Activated naive CD4-positive, alpha-beta T cell treated with anti-CD3 and anti-CD28 coated beads, Interleukin-2, amount 50 U/mL, for 24 hours (primary cell): ENCODE results near the gene VTI1A.

ENCODE experiments used
- H3K27ac Mint-ChIP-seq: one replicate; pipeline ENCODE4 v1.8.0; 2021; ENCODE audit warnings: mild to moderate bottlenecking, mixed read lengths
- H3K27me3 Mint-ChIP-seq: one replicate; pipeline ENCODE4 v1.8.0; 2021; ENCODE audit warnings: mixed read lengths
- H3K36me3 Mint-ChIP-seq: one replicate; pipeline ENCODE4 v1.8.0; 2021; ENCODE audit warnings: mixed read lengths
- H3K4me1 Mint-ChIP-seq: one replicate; pipeline ENCODE4 v1.8.0; 2021; ENCODE audit warnings: mixed read lengths
- H3K4me3 Mint-ChIP-seq: one replicate; pipeline ENCODE4 v1.8.0; 2021; ENCODE audit warnings: mild to moderate bottlenecking, mixed read lengths
- H3K9me3 Mint-ChIP-seq: one replicate; pipeline ENCODE4 v1.8.0; 2021; ENCODE audit warnings: mixed read lengths

The VTI1A gene

DNA sequence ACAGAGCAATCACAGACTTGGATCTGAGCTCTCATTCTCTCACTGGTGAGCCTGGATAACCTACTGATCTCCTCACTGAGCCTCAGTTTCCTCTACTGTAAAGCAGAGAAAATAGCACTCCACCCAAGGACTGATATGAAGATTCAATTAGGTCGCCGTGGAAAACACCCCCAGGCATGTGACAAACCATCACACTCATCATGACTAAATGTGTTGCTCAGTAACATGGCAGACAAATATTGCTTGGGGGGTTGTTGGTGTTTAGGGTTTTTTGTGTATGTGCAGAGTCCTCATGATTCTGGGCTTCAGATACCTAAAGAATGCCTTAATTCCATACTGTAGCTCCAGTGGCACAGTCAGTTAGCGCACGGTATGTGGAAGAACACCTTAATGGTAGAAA, 380.9 kb downstream of the VTI1A start:
- no peaks in the 10 kb centered on the region for H3K27me3 Mint-ChIP-seq
- no peaks in the 10 kb centered on the region for H3K9me3 Mint-ChIP-seq
- no peak overlapping the region for H3K27ac Mint-ChIP-seq
- peaks cover 6% of the 10 kb centered on the region for H3K36me3 Mint-ChIP-seq
- H3K4me3 Mint-ChIP-seq, result no peak overlapping the region
- H3K4me1 Mint-ChIP-seq, result no peaks in the 10 kb centered on the region

DNA sequence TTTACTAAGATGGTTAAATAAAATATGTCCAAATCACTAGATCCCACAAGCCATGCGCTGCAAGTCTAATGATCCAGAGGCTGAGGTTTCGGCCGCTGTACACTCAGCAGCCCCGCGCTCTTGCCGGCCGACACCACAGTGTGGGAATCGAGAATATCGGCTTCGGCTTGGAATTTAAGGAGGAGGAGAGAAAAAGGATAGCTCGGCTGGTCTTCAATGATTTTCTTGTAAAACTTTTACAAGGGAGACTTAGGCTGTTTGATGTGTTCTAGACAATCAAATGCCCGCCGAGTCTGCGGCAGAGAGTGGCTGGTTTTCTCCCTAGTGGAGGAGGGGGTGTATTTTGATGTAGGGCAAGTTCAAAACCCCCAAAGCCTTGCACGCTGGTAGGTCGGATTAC, 384.8 kb downstream of the VTI1A start:
- no peaks in the 10 kb centered on the region for H3K4me1 Mint-ChIP-seq
- no peak overlapping the region for H3K4me3 Mint-ChIP-seq
- no peak overlapping the region for H3K27ac Mint-ChIP-seq
- no peaks in the 10 kb centered on the region for H3K27me3 Mint-ChIP-seq
- H3K36me3 Mint-ChIP-seq, result peaks cover 13% of the 10 kb centered on the region
- H3K9me3 Mint-ChIP-seq, result no peaks in the 10 kb centered on the region

DNA sequence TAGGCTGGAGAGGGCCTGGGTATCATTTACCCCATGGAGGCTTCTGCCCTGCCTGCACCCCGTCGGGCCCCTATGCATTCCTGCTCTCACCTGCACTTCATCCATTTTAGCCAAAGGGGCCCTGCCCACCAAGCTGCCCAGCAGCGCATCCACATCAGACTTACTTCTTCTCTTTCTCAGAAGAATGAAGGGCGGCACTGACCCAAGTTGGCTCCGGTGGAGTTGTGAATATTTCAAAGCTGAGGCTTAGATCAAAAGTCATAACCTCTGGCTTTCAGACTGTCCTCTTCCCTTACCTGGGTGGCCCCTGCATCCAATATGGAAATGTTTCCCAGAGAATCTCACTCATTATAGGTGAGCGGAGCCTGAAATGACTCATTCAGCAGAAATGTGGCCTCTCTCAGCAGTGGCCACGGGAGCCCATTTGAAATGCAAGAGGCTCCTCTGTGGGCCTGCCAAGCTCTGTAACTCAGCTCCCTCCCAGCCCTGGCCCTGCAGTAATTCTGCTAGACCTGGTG, 385.4 kb downstream of the VTI1A start:
- H3K27me3 Mint-ChIP-seq, result no peaks in the 10 kb centered on the region
- H3K9me3 Mint-ChIP-seq, result no peaks in the 10 kb centered on the region
- peaks cover 11% of the 10 kb centered on the region for H3K36me3 Mint-ChIP-seq
- H3K4me3 Mint-ChIP-seq, result no peak overlapping the region
- no peak overlapping the region for H3K27ac Mint-ChIP-seq
- no peaks in the 10 kb centered on the region for H3K4me1 Mint-ChIP-seq

DNA sequence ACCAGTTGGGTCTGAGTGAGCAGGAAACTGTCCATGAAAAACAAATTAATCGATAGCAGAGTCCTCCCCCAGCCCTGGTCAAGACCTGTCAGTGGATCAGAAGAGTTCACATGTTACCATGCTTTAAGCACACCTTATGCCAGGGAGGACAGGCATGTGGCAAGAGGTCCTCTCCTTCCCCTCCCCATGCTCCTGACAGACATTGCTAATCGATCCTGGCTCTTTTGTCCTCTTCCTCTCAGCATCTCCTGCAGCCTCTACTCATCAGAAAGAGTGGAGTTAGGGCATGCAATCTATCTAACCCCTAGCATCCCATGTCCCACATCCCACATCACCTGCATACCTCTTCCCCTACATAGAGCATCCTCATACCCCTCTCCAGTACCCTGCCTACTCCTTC, 385.9 kb downstream of the VTI1A start:
- Mint-ChIP-seq H3K27me3 (no peaks in the 10 kb centered on the region), H3K36me3 (peaks cover 11% of the 10 kb centered on the region), H3K4me3 (no peak overlapping the region), H3K27ac (no peak overlapping the region), H3K9me3 (no peaks in the 10 kb centered on the region), H3K4me1 (no peaks in the 10 kb centered on the region)

DNA sequence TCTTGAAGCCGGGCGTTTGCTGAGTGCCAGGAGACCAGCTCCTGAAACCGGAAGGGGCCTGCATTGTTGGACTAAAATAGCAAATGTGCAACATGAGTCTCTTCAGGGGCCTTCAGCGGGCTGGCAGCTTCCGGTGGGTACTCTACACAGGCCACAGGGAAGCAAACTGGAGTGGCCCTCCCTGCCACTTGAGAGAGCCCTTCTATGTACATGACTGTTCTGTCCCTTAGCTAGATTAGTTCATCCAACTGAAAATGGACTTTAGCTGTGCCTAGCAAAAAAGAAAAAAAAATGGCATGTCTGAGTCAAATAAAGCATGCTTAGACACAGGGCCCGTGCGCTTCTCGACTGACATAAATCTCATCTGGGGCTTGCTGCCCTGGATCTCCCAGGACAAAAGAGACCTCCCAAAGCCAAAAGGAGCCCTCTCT, 387.8 kb downstream of the VTI1A start:
- Mint-ChIP-seq H3K4me1 (no peaks in the 10 kb centered on the region), H3K36me3 (peaks cover 11% of the 10 kb centered on the region), H3K27ac (no peak overlapping the region), H3K27me3 (no peaks in the 10 kb centered on the region), H3K4me3 (no peak overlapping the region), H3K9me3 (no peaks in the 10 kb centered on the region)

DNA sequence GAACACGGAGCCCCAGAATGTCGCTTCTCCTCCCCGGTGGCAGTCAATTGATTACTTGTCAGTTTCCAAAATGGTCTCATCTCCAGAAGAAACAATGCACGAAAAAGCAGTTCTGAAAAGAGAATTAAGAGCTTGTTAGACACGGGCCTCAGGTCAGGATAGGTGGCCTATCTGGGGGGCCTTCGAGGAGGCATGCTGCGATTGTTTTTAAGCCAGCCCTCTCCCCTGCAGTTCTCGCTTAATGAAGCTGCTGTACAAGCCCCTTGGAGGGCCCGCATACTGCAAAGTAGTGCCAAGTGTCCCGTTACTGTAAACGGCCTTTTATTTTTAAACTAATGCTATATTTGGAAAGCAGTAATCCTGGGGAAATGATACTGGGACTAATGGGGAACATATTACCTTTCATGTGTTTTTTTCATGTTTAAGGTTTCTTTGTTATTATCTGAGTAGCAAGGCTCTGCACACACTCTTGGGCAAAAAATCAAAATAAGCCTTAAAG, 388.3 kb downstream of the VTI1A start:
- Mint-ChIP-seq H3K27ac (no peak overlapping the region), H3K27me3 (no peaks in the 10 kb centered on the region), H3K4me3 (no peak overlapping the region), H3K4me1 (no peaks in the 10 kb centered on the region), H3K9me3 (no peaks in the 10 kb centered on the region), H3K36me3 (peaks cover 11% of the 10 kb centered on the region)

DNA sequence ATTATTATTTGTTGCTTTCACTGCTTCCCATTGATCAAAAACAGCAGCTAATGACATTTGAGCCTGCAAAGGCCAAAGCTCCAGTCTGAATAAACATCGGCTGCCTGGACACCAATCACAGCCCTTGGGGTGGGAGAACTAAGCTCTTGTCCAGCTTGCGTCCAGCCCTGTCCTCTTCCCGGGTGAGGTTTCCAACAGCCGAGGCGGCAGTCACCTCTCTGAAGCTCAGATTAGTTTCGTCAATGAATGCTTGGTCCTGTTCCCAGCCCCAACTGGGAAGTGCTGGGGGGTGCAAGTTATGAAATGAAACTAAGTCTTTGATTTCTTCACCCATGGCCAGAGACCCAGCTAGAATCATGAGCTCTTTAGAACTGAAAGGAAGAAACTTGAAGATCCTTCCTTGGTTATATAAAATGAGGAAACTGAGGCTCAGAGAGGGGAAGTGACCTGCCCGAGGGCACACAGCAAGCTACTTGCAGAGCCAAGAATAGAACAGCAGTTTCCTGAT, 389.0 kb downstream of the VTI1A start:
- H3K27ac Mint-ChIP-seq, result no peak overlapping the region
- H3K4me1 Mint-ChIP-seq, result no peaks in the 10 kb centered on the region
- H3K27me3 Mint-ChIP-seq, result no peaks in the 10 kb centered on the region
- peaks cover 11% of the 10 kb centered on the region for H3K36me3 Mint-ChIP-seq
- no peaks in the 10 kb centered on the region for H3K9me3 Mint-ChIP-seq
- no peak overlapping the region for H3K4me3 Mint-ChIP-seq

DNA sequence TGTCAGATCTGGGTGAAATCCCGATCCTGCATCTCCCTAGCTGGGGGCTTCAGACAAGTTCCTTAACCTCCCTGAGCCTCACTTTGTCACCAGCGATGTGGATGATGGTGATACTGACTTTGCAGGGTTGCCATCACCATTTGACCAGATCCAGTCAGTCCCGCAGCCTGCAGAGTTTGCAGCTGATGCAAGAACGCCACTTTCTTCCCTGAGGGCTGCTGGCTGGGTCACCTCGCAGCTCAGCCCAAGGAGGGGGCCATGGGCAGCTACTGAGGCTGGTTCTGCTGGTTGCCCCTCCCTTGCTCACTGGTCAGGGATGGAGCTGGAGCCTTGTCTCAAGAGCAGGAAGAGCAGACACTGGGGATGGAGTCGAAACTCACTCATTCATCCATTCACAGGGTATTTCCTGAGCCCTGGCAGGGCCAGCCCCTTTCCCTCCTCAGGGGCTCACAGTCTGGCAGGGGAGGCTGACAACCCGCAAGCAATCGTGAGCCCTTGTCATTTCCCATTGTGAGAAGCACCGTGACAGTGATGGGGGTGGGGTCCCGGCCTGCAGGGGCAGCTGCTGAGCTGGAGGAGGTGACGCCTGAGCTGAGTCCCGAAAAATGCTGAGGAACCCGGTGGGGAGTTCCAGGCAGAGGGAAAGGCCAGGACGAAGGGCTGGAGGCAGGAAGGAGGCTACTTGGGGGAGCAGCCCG, 391.9 kb downstream of the VTI1A start:
- H3K36me3 Mint-ChIP-seq, result no peaks in the 10 kb centered on the region
- no peaks in the 10 kb centered on the region for H3K27me3 Mint-ChIP-seq
- no peak overlapping the region for H3K4me3 Mint-ChIP-seq
- H3K4me1 Mint-ChIP-seq, result no peaks in the 10 kb centered on the region
- H3K27ac Mint-ChIP-seq, result no peak overlapping the region
- no peaks in the 10 kb centered on the region for H3K9me3 Mint-ChIP-seq

DNA sequence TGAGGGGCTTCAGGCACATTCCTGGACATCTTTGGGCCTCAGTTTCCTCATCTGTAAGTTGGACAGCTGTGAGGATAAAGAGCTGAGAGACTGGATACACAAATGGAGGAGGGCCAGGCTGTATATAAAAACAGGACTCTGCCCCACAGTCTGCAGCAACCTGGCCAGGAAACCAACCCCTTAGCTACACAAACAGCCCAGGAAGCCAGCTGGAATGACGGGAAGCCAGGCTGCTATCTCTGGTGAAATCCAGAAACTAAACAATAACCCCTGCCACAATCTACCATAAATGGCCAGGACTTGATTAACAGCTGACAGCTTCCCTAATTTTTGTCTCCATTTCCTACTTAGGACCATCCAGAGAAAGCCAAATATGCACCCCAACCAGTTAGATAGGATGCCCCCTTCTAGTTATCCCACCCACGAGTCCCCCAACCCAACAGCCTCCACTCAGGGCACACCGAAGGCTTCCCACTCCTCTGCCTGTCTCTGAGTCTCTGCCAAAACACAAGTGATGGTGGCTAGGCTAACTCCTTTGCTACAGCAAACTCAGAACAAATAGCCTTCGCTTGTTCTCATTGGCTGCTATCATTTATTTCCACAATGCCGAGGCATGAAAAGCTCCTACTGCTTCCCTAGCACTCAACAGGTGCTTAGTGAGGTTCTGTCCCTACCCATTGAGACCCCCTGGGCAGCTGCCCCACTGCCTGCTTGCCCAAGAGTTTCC, 393.1 kb downstream of the VTI1A start:
- H3K27me3 Mint-ChIP-seq, result no peaks in the 10 kb centered on the region
- no peak overlapping the region for H3K4me3 Mint-ChIP-seq
- no peaks in the 10 kb centered on the region for H3K36me3 Mint-ChIP-seq
- H3K4me1 Mint-ChIP-seq, result no peaks in the 10 kb centered on the region
- H3K27ac Mint-ChIP-seq, result no peak overlapping the region
- no peaks in the 10 kb centered on the region for H3K9me3 Mint-ChIP-seq

DNA sequence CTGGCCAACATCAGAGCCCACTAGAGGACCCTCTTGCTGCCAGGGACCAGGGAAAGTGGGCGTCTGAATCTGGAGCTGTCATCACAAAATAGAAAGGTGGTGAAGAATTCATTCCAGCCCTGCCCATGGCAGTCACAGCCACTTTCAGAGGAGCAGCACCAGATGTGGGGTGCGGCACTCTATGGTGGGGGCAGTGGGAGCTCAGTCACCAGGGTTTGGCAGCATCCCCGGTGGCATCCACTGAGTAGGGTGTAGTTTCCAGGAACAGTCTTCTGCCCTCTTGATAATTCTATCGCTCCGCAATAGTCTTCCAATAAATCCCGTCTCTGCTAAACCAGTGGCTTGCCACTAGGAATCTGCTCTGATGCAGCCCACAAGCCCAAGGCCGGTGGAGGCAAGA, 394.5 kb downstream of the VTI1A start:
- Mint-ChIP-seq H3K27ac (no peak overlapping the region), H3K27me3 (no peaks in the 10 kb centered on the region), H3K4me3 (no peak overlapping the region), H3K36me3 (peaks cover 2% of the 10 kb centered on the region), H3K9me3 (no peaks in the 10 kb centered on the region), H3K4me1 (no peaks in the 10 kb centered on the region)

DNA sequence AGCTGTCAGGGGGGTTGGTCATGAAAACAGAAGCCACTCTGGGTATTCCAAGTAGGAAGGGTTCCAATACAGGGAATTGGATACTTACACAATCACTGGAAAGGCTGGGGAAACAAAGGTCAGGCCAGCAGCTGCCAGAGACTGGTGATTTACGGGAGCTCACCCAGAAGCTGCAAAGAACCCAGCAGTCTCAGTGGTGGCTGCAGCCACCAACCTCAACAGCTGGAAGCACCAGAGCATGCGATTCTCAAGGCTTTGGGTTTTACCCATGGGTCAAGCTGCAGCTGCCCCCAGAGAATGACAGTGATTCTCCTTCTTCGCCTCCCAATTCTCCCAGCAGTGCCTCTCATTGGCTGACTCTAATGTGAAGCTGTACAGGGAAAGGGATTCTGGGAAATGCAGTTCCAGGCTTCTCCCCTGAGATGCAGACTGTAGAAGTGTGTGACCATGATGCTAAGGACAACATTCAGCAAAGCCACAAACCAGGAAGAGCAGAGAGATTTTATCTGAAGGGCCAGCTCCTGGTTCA, 395.9 kb downstream of the VTI1A start:
- H3K27me3 Mint-ChIP-seq, result no peaks in the 10 kb centered on the region
- H3K9me3 Mint-ChIP-seq, result peaks cover 8% of the 10 kb centered on the region
- H3K4me1 Mint-ChIP-seq, result no peaks in the 10 kb centered on the region
- no peak overlapping the region for H3K27ac Mint-ChIP-seq
- H3K4me3 Mint-ChIP-seq, result no peak overlapping the region
- peaks cover 7% of the 10 kb centered on the region for H3K36me3 Mint-ChIP-seq

DNA sequence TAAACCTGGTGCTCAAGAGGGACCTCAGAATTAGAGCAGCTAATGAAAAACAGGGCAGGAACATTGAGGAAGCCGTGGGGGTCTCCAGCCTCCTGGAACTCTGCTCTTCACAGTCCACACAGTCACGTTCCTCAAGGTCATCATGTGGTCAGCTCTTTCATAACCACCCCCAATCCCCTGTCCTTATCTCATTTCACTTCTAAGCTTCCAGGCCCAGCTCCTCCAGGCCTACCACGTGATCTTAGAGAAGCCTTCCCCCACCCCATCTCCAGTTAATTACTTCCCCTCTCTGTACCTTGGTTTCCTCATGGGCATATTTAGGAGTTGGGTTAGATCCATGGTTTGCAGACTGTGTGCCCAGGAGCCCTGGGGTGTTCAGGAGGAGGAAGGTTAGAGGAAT, 396.6 kb downstream of the VTI1A start:
- Mint-ChIP-seq H3K27ac (no peak overlapping the region), H3K27me3 (no peaks in the 10 kb centered on the region), H3K9me3 (peaks cover 14% of the 10 kb centered on the region), H3K4me3 (no peak overlapping the region), H3K4me1 (no peaks in the 10 kb centered on the region), H3K36me3 (peaks cover 7% of the 10 kb centered on the region)

DNA sequence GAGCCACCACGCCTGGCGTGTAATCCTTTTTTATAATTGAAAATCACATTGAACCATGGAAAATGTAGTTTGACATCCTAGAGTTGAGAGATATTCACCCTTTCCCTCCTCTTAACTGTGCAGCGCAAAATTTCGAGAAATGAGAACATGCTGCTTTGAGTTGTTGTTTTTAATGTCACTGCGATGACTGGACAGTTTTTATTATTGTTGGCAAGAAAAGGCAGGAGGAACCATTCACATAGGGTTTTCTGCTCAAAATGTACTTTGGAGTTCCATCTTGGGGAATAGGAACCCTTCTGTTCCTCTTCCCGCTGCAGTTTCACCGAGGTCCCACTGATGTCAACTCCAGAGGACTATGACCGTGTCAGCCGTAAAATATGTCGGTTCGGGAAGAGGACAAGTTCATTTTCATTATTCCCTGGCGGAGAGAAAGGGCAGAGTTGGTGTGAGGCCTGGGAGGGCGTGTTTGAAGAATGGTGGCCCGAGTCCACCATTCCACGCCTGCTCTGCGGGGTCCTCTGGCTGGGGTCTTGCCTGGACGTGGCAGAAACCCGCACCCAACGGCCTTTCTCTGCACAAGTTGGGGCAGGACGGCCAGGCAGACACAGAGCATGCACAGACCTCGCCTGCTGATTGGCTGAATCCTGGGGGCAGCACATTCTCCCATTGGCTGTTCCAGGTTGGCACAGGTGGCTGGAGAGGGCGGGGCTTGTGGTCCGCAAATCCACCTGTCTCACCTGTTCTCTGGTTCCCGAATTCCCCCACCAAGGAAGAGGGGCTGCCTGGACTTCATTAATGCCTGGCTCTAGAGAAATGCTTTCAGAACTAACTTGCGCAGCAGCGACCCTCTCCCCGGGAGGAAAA, 397.9 kb downstream of the VTI1A start:
- Mint-ChIP-seq H3K4me1 (no peaks in the 10 kb centered on the region), H3K9me3 (peaks cover 16% of the 10 kb centered on the region), H3K4me3 (no peak overlapping the region), H3K27ac (no peak overlapping the region), H3K36me3 (peaks cover 7% of the 10 kb centered on the region), H3K27me3 (no peaks in the 10 kb centered on the region)

DNA sequence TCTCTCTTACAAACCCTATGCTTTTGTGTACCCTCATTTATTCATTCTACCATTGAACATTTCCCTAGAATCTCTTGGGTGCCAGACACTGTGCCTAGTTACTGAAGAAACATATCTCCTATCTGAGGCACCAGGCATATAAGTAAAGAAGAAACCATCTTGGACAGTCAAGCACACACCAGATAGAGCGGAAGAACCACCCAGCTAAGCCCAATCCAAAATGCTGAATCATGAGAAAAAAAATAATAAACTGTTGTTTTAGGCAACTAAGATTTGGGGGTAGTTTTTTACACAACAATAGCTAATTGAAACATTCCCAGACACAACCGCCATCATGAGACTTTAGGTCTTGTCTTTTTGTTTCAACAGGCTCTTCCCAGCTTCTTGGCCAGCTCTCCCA, 400.8 kb downstream of the VTI1A start:
- Mint-ChIP-seq H3K4me3 (no peak overlapping the region), H3K27ac (no peak overlapping the region), H3K27me3 (no peaks in the 10 kb centered on the region), H3K36me3 (peaks cover 7% of the 10 kb centered on the region), H3K4me1 (no peaks in the 10 kb centered on the region), H3K9me3 (peaks cover 16% of the 10 kb centered on the region)

DNA sequence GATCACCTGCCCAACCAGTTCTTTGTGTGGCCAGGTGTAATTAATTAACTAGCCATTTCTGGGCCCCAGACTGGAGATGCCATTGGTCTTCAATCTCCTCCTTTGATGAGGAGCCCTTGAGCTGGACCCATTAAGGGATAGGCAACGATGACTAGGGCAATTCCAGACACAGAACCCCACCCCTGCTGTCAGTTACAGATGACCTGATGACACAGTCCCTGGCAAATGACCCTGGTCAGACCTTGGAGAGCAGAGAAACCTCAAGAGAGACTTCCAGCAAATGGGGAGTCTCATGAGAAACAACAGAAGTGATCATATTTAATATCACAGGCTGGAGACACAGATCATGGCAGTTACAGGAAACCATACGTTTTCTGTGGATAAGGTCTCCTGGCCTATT, 401.2 kb downstream of the VTI1A start:
- Mint-ChIP-seq H3K9me3 (peaks cover 16% of the 10 kb centered on the region), H3K4me1 (no peaks in the 10 kb centered on the region), H3K27ac (no peak overlapping the region), H3K27me3 (no peaks in the 10 kb centered on the region), H3K4me3 (no peak overlapping the region), H3K36me3 (peaks cover 7% of the 10 kb centered on the region)
